IPS DF 4.7 (cell line): ENCODE data around the gene ARPC2.

Source experiments
- DNase-seq: peaks from one replicate; pipeline ENCODE4 v3.0.0-alpha.2; 2013; ENCODE audit warnings: low spot score; ENCODE audit errors: extremely low read depth

ARPC2 gene

GRCh38 chr2:218217360-218218267 lies 625 bp downstream of the ARPC2 start:
- no peak for DNase-seq

- DNase-seq: no peak
Observed at GRCh38 chr2:218218268-218219185, 1.5 kb downstream of the ARPC2 start.

GRCh38 chr2:218219934-218220333 lies 2.9 kb downstream of the ARPC2 start:
- DNase-seq: no peak

- DNase-seq: no peak
Observed at GRCh38 chr2:218221000-218221399, 4.0 kb downstream of the ARPC2 start.

- no peak for DNase-seq
Observed at GRCh38 chr2:218223046-218223445, 6.1 kb downstream of the ARPC2 start.

- no peak for DNase-seq
Observed at GRCh38 chr2:218224186-218224585, 7.2 kb downstream of the ARPC2 start.

DNA sequence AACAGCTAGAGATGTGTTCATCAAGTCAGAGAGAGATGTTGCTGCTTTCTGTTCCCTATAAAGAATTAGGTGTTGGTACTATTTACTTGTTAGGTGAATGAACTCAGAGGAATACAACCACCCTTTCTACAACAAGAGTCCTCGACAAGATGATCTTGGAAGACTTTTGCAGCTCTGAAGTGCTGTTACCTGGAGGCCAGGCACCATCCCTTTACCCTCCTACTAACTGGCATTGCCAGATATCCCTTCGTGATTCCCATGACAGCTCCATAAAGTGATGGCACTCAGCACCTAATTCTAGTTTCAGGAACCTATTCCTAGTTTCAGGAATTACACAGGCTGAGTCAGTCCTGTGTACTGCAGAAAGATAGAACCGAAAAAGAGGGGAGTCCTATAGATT lies 9.9 kb downstream of the ARPC2 start:
- no peak for DNase-seq

GRCh38 chr2:218228366-218229090 lies 11.5 kb downstream of the ARPC2 start:
- DNase-seq: no peak

DNA sequence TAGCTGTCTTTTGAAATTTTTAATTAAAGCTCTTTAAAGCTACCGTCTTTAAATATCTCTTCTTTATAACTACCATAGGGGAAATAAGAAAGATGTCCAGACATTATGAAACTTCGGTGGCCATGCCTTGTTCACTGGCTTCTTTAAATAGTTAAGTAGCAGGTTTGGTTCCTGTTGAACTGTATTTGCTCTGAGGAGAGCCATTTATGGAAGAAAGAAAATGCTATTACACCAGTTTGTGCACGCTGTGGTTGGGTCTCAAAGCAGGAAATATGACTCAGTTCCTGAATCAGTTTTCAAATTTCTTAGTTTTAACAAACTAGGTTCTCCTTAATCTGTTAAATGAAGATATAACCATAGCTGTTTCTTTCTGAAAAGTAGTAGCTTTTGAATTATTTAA lies 12.2 kb downstream of the ARPC2 start:
- no peak for DNase-seq

- no peak for DNase-seq
Observed at GRCh38 chr2:218229851-218230250, 12.9 kb downstream of the ARPC2 start.

DNA sequence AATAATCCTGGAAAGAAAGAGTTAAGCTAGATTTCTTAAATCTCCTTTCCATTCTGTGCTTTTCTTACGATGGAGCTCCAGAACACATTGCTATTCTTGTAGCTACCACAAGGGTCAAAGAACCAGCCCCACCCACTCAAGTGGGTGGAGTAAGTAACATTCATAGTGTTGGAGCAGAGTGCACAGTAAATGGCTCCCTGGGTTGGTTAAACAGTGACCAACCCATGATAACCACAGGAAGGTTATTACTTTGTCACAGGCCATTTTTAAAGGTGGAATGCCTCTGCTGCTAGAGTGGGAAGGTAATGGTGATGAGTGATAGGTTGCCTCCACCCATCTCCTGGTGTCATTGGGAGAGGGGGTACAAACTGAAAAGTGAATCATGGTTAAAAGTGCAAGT lies 13.9 kb downstream of the ARPC2 start:
- DNase-seq: no peak

- no peak for DNase-seq
Observed at GRCh38 chr2:218233543-218233942, 16.6 kb downstream of the ARPC2 start.

GRCh38 chr2:218234521-218234920 lies 17.5 kb downstream of the ARPC2 start:
- no peak for DNase-seq

GRCh38 chr2:218235017-218235416 lies 18.0 kb downstream of the ARPC2 start:
- DNase-seq: no peak

DNA sequence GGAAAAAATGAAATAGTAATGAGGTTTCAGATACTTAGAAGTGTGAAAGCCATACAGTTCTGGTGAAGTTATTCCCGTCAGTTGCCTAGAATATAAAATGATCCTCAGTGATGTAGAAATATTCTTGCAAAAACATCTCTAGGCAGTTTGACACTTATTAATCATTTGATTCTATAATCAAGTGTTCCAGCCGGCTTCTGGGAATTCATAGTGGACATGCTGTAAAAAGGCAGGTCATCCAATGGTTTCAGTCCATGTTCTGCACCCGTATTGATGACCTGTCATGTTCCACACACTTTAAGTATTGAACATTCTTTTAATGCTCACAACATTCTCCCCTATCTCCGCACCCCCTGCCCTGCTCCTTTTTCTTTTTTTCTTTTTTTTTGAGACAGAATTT lies 19.8 kb downstream of the ARPC2 start:
- DNase-seq: no peak

GRCh38 chr2:218238887-218239286 lies 21.9 kb downstream of the ARPC2 start:
- DNase-seq: no peak

DNA sequence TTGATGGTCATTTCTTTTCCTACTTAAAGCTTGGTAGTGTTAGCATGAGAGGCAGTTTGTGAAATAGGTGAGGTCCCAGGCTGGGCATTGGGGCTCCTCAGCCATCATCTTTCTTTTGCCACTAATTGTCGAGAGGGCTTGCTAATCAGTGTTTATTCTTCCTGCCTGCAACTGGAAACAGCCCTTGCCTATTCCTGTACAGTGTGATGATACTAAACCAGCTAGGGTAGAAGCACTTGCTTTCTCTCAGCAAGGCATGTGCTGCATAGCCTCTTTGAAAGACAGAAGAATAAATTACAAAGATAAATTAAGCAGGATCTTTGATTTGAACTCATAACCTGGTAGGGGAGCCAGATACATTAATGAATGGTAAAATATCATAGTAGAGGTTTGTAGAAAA lies 27.2 kb downstream of the ARPC2 start:
- DNase-seq: no peak

DNA sequence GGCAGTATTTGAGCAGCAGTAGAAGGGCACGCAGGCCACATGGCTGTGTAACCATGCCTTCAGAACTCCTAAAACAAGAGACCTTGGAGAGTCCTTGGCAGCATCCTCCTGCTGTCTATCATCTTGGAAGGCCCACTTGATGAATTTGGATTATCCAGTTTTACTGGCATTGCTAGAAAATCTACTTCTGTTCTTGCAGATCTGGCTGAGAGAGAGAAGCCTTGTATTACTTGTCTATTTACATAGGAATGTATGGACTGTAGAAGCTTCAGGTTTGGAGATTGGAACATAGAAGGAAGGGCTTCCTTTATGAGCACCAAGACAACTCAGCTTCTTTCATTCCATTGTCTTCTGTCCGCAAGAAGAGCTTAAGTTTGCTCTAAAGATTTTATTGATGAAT lies 27.7 kb downstream of the ARPC2 start:
- DNase-seq: no peak

DNA sequence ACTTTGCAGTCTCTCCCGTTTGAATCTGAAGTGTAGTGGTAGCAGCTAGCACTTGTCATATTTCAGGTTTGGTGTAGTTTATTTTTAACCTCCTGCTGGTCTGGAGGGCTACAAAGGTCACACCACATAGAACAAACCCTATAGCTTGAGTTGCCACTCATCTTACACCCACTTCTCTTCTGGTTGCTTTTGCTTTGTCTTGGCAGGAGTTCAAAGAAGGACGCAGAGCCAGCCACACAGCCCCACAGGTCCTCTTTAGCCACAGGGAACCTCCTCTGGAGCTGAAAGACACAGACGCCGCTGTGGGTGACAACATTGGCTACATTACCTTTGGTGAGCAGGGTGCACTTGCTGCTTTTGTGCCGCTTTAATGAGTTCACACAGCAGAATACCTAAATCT lies 28.2 kb downstream of the ARPC2 start:
- no peak for DNase-seq

- no peak for DNase-seq
Observed at GRCh38 chr2:218249691-218250090, 32.7 kb downstream of the ARPC2 start.

- DNase-seq: no peak
Observed at GRCh38 chr2:218252509-218253231, 35.7 kb downstream of the ARPC2 start.
